ENCODE data around the gene ENKUR.

Gene ENKUR

GRCh38 chr10:24952707-24953645 is 63.0 kb downstream of the ENKUR start:
- H3K27ac ChIP-seq (ENCODE audit: low read depth, low read length, poor library complexity, severe bottlenecking), result no peak overlapping the region
- no peaks in the 10 kb centered on the region for H4K20me1 ChIP-seq (ENCODE audit: insufficient read depth, low read length)
- no peaks in the 10 kb centered on the region for H3F3A ChIP-seq (ENCODE audit: insufficient read depth, low read length)
- no peak overlapping the region for H3K9ac ChIP-seq (ENCODE audit: low read length)
- no peaks in the 10 kb centered on the region for H3K4me1 ChIP-seq (ENCODE audit: insufficient read depth, low read length, severe bottlenecking)
- H3K4me2 ChIP-seq (ENCODE audit: low read length), result no peak overlapping the region
- no peak overlapping the region for H2AFZ ChIP-seq (ENCODE audit: low read length)
- H3K27me3 ChIP-seq (ENCODE audit: insufficient read depth, low read length), result no peaks in the 10 kb centered on the region
- H3K9me3 ChIP-seq (ENCODE audit: low read length), result no peaks in the 10 kb centered on the region
- no peaks in the 10 kb centered on the region for H3K79me2 ChIP-seq (ENCODE audit: insufficient read depth, low read length)
- H3K36me3 ChIP-seq (ENCODE audit: insufficient read depth, low read length), result no peaks in the 10 kb centered on the region
- no peak for TF ChIP-seq EZH2 (IDR thresholded peaks at IDR 0.05; ENCODE audit: borderline replicate concordance, low read length)
- TF ChIP-seq CTCF (IDR thresholded peaks at IDR 0.05; ENCODE audit: low read length), result no peak
- no peak overlapping the region for H3K4me3 ChIP-seq (ENCODE audit: low read depth, low read length, poor library complexity, severe bottlenecking)
- no peaks in the 10 kb centered on the region for H3K9me2 ChIP-seq (ENCODE audit: low read depth, low read length)

GRCh38 chr10:24952143-24952706 is 63.7 kb downstream of the ENKUR start, which contains the start of gene PRTFDC1:
Gene PRTFDC1, minus strand, starts transcription at chr10:24952606. Its CDS starts 31 bp downstream, at chr10:24952575.
- H3K4me2 ChIP-seq (ENCODE audit: low read length), result no peak within 1 kb of the TSS
- H2AFZ ChIP-seq (ENCODE audit: low read length), result no peak within 1 kb of the TSS
- no peaks in the 10 kb centered on the region for H4K20me1 ChIP-seq (ENCODE audit: insufficient read depth, low read length)
- no peak within 1 kb of the TSS for H3K27ac ChIP-seq (ENCODE audit: low read depth, low read length, poor library complexity, severe bottlenecking)
- H3K4me3 ChIP-seq (ENCODE audit: low read depth, low read length, poor library complexity, severe bottlenecking), result no peak within 1 kb of the TSS
- no peaks in the 10 kb centered on the region for H3K27me3 ChIP-seq (ENCODE audit: insufficient read depth, low read length)
- H3K36me3 ChIP-seq (ENCODE audit: insufficient read depth, low read length), result no peaks in the 10 kb centered on the region
- H3F3A ChIP-seq (ENCODE audit: insufficient read depth, low read length), result no peaks in the 10 kb centered on the region
- H3K79me2 ChIP-seq (ENCODE audit: insufficient read depth, low read length), result no peaks in the 10 kb centered on the region
- H3K9me2 ChIP-seq (ENCODE audit: low read depth, low read length), result no peaks in the 10 kb centered on the region
- H3K4me1 ChIP-seq (ENCODE audit: insufficient read depth, low read length, severe bottlenecking), result no peaks in the 10 kb centered on the region
- no peak for TF ChIP-seq EZH2 (IDR thresholded peaks at IDR 0.05; ENCODE audit: borderline replicate concordance, low read length)
- TF ChIP-seq CTCF (IDR thresholded peaks at IDR 0.05; ENCODE audit: low read length), result no peak
- no peak within 1 kb of the TSS for H3K9ac ChIP-seq (ENCODE audit: low read length)
- H3K9me3 ChIP-seq (ENCODE audit: low read length), result no peaks in the 10 kb centered on the region

GRCh38 chr10:24951201-24952142 is 64.5 kb downstream of the ENKUR start:
- H3K9me3 ChIP-seq (ENCODE audit: low read length), result no peaks in the 10 kb centered on the region
- no peaks in the 10 kb centered on the region for H3K9me2 ChIP-seq (ENCODE audit: low read depth, low read length)
- H3K4me3 ChIP-seq (ENCODE audit: low read depth, low read length, poor library complexity, severe bottlenecking), result no peak overlapping the region
- no peak for TF ChIP-seq CTCF (IDR thresholded peaks at IDR 0.05; ENCODE audit: low read length)
- H3K9ac ChIP-seq (ENCODE audit: low read length), result no peak overlapping the region
- H3K36me3 ChIP-seq (ENCODE audit: insufficient read depth, low read length), result no peaks in the 10 kb centered on the region
- H3K4me2 ChIP-seq (ENCODE audit: low read length), result no peak overlapping the region
- no peaks in the 10 kb centered on the region for H3K4me1 ChIP-seq (ENCODE audit: insufficient read depth, low read length, severe bottlenecking)
- no peaks in the 10 kb centered on the region for H4K20me1 ChIP-seq (ENCODE audit: insufficient read depth, low read length)
- no peaks in the 10 kb centered on the region for H3K27me3 ChIP-seq (ENCODE audit: insufficient read depth, low read length)
- no peak overlapping the region for H3K27ac ChIP-seq (ENCODE audit: low read depth, low read length, poor library complexity, severe bottlenecking)
- H2AFZ ChIP-seq (ENCODE audit: low read length), result no peak overlapping the region
- no peaks in the 10 kb centered on the region for H3F3A ChIP-seq (ENCODE audit: insufficient read depth, low read length)
- H3K79me2 ChIP-seq (ENCODE audit: insufficient read depth, low read length), result no peaks in the 10 kb centered on the region

All from OCI-LY1 (cell line).